HEK293 (cell line): Measurements from ENCODE around the gene FHIT.

Experiments used
- ZBTB44 ChIP-seq: fragments of 450-650 bp; IDR thresholded peaks from 2 replicates; pipeline ENCODE4 v1.5.1; 2018; ENCODE audit warnings: missing biosample characterization, mild to moderate bottlenecking, missing genetic modification characterization
- ZNF302 ChIP-seq: fragments of 450-650 bp; formaldehyde crosslinking; IDR thresholded peaks from 2 replicates; pipeline ENCODE4 v1.5.1; 2016; ENCODE audit warnings: missing biosample characterization, missing genetic modification characterization, low read depth
- ZNF362 ChIP-seq: fragments of 450-650 bp; formaldehyde crosslinking; IDR thresholded peaks from 2 replicates; pipeline ENCODE4 v1.5.1; 2016; ENCODE audit warnings: missing biosample characterization, missing genetic modification characterization
- ZSCAN30 ChIP-seq: fragments of 450-650 bp; IDR thresholded peaks from 2 replicates; pipeline ENCODE4 v1.5.1; 2018; ENCODE audit warnings: missing biosample characterization, mild to moderate bottlenecking, missing genetic modification characterization, moderate library complexity
- TF ChIP-seq, protein P1 (sequence below): fragments of 450-650 bp; formaldehyde crosslinking; IDR thresholded peaks from 2 replicates; pipeline ENCODE4 v1.5.1; 2016; ENCODE audit warnings: missing biosample characterization, missing genetic modification characterization
- TF ChIP-seq, protein P2 (sequence below): fragments of 450-650 bp; formaldehyde crosslinking; IDR thresholded peaks from 2 replicates; pipeline ENCODE4 v1.5.1; 2016; ENCODE audit warnings: missing biosample characterization, missing genetic modification characterization
- TF ChIP-seq, protein P3 (sequence below): fragments of 450-650 bp; formaldehyde crosslinking; IDR thresholded peaks from 2 replicates; pipeline ENCODE4 v1.5.1; 2016; ENCODE audit warnings: missing biosample characterization, missing genetic modification characterization

DNA sequence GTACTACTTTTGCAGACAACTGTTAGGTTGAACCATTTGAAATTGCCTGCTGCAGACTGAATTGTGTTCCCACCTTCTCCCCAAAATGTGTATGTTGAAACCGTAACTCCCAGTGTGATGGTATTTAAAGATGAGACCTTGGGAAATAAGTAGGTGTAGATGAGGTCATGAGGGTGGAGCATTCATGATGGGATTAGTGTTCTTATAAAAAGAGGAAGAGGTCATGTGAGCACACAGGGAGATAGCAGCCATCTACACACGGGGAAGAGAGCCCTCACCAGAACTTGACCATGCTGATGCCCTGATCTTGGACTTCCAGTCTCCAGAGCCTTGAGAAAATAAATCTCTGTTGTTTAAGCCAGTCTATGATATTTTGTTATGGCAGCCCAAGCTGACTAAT lies 17.4 kb upstream of the FHIT start:
- TF ChIP-seq, protein P1, sequence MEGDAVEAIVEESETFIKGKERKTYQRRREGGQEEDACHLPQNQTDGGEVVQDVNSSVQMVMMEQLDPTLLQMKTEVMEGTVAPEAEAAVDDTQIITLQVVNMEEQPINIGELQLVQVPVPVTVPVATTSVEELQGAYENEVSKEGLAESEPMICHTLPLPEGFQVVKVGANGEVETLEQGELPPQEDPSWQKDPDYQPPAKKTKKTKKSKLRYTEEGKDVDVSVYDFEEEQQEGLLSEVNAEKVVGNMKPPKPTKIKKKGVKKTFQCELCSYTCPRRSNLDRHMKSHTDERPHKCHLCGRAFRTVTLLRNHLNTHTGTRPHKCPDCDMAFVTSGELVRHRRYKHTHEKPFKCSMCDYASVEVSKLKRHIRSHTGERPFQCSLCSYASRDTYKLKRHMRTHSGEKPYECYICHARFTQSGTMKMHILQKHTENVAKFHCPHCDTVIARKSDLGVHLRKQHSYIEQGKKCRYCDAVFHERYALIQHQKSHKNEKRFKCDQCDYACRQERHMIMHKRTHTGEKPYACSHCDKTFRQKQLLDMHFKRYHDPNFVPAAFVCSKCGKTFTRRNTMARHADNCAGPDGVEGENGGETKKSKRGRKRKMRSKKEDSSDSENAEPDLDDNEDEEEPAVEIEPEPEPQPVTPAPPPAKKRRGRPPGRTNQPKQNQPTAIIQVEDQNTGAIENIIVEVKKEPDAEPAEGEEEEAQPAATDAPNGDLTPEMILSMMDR, result no peak
- TF ChIP-seq, protein P2, sequence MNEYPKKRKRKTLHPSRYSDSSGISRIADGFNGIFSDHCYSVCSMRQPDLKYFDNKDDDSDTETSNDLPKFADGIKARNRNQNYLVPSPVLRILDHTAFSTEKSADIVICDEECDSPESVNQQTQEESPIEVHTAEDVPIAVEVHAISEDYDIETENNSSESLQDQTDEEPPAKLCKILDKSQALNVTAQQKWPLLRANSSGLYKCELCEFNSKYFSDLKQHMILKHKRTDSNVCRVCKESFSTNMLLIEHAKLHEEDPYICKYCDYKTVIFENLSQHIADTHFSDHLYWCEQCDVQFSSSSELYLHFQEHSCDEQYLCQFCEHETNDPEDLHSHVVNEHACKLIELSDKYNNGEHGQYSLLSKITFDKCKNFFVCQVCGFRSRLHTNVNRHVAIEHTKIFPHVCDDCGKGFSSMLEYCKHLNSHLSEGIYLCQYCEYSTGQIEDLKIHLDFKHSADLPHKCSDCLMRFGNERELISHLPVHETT (tag by site-specific recombination), result no peak
- no peak for TF ChIP-seq ZSCAN30 (tag by site-specific recombination)
- TF ChIP-seq ZNF362, result no peak
- TF ChIP-seq ZNF302, result no peak
- TF ChIP-seq, protein P3, sequence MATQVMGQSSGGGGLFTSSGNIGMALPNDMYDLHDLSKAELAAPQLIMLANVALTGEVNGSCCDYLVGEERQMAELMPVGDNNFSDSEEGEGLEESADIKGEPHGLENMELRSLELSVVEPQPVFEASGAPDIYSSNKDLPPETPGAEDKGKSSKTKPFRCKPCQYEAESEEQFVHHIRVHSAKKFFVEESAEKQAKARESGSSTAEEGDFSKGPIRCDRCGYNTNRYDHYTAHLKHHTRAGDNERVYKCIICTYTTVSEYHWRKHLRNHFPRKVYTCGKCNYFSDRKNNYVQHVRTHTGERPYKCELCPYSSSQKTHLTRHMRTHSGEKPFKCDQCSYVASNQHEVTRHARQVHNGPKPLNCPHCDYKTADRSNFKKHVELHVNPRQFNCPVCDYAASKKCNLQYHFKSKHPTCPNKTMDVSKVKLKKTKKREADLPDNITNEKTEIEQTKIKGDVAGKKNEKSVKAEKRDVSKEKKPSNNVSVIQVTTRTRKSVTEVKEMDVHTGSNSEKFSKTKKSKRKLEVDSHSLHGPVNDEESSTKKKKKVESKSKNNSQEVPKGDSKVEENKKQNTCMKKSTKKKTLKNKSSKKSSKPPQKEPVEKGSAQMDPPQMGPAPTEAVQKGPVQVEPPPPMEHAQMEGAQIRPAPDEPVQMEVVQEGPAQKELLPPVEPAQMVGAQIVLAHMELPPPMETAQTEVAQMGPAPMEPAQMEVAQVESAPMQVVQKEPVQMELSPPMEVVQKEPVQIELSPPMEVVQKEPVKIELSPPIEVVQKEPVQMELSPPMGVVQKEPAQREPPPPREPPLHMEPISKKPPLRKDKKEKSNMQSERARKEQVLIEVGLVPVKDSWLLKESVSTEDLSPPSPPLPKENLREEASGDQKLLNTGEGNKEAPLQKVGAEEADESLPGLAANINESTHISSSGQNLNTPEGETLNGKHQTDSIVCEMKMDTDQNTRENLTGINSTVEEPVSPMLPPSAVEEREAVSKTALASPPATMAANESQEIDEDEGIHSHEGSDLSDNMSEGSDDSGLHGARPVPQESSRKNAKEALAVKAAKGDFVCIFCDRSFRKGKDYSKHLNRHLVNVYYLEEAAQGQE (tag by site-specific recombination), result no peak
- TF ChIP-seq ZBTB44 (tag by site-specific recombination), result no peak
